ENCODE results near the gene CST5.

The CST5 gene

DNA sequence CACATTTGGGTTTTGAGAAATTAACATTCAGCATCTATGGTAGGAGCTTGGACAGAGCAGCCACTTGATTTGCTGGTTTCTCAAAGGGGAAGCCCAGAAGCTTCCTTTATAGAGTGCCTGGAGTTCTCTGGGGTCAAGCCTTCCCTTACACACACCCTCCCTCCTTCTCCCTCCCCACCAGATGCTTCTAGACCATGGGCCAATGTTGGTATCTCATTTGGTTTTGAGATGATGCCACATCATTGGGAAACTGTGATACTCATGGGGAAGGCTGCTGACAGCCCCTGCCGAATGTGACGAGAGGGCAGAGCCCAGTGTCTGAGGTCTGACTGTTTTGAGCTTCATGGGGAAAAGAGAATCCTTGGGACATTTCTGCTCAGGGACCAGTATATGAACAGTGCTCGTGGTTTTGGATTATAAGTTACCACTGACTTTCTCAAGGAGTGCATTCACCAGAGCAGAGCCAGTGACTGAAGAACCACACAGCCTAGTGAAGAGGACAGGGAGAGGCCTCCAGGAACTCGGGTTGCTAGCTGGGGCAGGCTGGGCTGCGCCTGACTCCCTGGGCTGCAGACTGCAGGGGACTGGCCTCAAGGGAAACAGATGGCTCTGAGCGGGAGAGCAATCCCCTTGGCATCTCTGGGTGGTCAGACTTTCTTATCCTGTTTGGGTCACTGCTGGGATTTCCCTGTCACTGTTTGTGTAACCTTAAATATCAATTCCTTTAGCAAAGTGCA is 46.4 kb upstream of the CST5 start (continued):
- TF ChIP-seq, protein P1, sequence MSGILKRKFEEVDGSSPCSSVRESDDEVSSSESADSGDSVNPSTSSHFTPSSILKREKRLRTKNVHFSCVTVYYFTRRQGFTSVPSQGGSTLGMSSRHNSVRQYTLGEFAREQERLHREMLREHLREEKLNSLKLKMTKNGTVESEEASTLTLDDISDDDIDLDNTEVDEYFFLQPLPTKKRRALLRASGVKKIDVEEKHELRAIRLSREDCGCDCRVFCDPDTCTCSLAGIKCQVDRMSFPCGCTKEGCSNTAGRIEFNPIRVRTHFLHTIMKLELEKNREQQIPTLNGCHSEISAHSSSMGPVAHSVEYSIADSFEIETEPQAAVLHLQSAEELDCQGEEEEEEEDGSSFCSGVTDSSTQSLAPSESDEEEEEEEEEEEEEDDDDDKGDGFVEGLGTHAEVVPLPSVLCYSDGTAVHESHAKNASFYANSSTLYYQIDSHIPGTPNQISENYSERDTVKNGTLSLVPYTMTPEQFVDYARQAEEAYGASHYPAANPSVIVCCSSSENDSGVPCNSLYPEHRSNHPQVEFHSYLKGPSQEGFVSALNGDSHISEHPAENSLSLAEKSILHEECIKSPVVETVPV (CRISPR knock-in tag; IDR thresholded peaks at IDR 0.05) = no peak
- TF ChIP-seq ZNF565 (CRISPR knock-in tag; conservative IDR thresholded peaks at IDR 0.05; ENCODE audit: low read depth) (no peak), BACH2 (CRISPR knock-in tag; IDR thresholded peaks at IDR 0.05; ENCODE audit: borderline replicate concordance) (no peak), TOX (CRISPR knock-in tag; IDR thresholded peaks at IDR 0.05; ENCODE audit: borderline replicate concordance) (no peak), ARNTL (CRISPR knock-in tag; IDR thresholded peaks at IDR 0.05; ENCODE audit: borderline replicate concordance, low read depth) (no peak), OSR1 (CRISPR knock-in tag; IDR thresholded peaks at IDR 0.05) (no peak), ZFP3 (CRISPR knock-in tag; IDR thresholded peaks at IDR 0.05) (no peak), RARB (CRISPR knock-in tag; IDR thresholded peaks at IDR 0.05) (no peak), PPARA (CRISPR knock-in tag; IDR thresholded peaks at IDR 0.05; ENCODE audit: borderline replicate concordance) (no peak)
- TF ChIP-seq, protein P2, sequence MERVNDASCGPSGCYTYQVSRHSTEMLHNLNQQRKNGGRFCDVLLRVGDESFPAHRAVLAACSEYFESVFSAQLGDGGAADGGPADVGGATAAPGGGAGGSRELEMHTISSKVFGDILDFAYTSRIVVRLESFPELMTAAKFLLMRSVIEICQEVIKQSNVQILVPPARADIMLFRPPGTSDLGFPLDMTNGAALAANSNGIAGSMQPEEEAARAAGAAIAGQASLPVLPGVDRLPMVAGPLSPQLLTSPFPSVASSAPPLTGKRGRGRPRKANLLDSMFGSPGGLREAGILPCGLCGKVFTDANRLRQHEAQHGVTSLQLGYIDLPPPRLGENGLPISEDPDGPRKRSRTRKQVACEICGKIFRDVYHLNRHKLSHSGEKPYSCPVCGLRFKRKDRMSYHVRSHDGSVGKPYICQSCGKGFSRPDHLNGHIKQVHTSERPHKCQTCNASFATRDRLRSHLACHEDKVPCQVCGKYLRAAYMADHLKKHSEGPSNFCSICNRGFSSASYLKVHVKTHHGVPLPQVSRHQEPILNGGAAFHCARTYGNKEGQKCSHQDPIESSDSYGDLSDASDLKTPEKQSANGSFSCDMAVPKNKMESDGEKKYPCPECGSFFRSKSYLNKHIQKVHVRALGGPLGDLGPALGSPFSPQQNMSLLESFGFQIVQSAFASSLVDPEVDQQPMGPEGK (CRISPR knock-in tag; IDR thresholded peaks at IDR 0.05; ENCODE audit: borderline replicate concordance) = no peak

DNA sequence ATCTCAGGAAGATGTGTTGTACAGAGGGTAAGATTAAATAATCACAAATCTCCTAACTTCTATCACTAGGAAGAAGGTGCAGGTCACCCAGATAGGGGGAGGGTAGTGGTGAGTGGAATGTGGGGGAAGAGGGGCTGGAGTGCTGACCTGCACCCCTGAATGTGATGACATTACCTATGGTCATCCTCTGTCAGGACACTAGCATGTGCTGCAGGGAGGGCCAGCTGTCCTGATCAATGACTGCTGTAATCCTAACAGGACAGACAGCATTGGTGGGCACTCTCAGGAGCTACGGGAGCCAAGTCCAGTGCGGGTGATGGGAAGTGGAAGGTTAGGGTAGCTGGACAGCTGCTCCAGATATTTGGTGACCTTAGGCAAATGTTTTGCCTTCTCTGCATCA is 45.2 kb upstream of the CST5 start:
- ATAC-seq = no peak
- TF ChIP-seq CSDC2 (CRISPR knock-in tag; IDR thresholded peaks at IDR 0.05) (no peak), ZNF70 (CRISPR knock-in tag; IDR thresholded peaks at IDR 0.05) (no peak), ESRRG (CRISPR knock-in tag; IDR thresholded peaks at IDR 0.05) (no peak), GLIS3 (CRISPR knock-in tag; IDR thresholded peaks at IDR 0.05) (no peak), RARB (CRISPR knock-in tag; IDR thresholded peaks at IDR 0.05) (no peak), PPARA (CRISPR knock-in tag; IDR thresholded peaks at IDR 0.05; ENCODE audit: borderline replicate concordance) (no peak), ZC3H10 (CRISPR knock-in tag; IDR thresholded peaks at IDR 0.05) (no peak), ISL1 (CRISPR knock-in tag; IDR thresholded peaks at IDR 0.05) (no peak), ZNF8 (CRISPR knock-in tag; IDR thresholded peaks at IDR 0.05) (no peak), OSR1 (CRISPR knock-in tag; IDR thresholded peaks at IDR 0.05) (no peak), TOX (CRISPR knock-in tag; IDR thresholded peaks at IDR 0.05; ENCODE audit: borderline replicate concordance) (no peak), ZFP3 (CRISPR knock-in tag; IDR thresholded peaks at IDR 0.05) (no peak), TCF4 (CRISPR knock-in tag; IDR thresholded peaks at IDR 0.05; ENCODE audit: borderline replicate concordance) (no peak), ZNF565 (CRISPR knock-in tag; conservative IDR thresholded peaks at IDR 0.05; ENCODE audit: low read depth) (no peak), SNAI2 (CRISPR knock-in tag; IDR thresholded peaks at IDR 0.05) (no peak)
- TF ChIP-seq, protein P3, sequence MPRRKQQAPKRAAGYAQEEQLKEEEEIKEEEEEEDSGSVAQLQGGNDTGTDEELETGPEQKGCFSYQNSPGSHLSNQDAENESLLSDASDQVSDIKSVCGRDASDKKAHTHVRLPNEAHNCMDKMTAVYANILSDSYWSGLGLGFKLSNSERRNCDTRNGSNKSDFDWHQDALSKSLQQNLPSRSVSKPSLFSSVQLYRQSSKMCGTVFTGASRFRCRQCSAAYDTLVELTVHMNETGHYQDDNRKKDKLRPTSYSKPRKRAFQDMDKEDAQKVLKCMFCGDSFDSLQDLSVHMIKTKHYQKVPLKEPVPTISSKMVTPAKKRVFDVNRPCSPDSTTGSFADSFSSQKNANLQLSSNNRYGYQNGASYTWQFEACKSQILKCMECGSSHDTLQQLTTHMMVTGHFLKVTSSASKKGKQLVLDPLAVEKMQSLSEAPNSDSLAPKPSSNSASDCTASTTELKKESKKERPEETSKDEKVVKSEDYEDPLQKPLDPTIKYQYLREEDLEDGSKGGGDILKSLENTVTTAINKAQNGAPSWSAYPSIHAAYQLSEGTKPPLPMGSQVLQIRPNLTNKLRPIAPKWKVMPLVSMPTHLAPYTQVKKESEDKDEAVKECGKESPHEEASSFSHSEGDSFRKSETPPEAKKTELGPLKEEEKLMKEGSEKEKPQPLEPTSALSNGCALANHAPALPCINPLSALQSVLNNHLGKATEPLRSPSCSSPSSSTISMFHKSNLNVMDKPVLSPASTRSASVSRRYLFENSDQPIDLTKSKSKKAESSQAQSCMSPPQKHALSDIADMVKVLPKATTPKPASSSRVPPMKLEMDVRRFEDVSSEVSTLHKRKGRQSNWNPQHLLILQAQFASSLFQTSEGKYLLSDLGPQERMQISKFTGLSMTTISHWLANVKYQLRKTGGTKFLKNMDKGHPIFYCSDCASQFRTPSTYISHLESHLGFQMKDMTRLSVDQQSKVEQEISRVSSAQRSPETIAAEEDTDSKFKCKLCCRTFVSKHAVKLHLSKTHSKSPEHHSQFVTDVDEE (CRISPR knock-in tag; IDR thresholded peaks at IDR 0.05) = no peak
- TF ChIP-seq, protein P2 (CRISPR knock-in tag; IDR thresholded peaks at IDR 0.05; ENCODE audit: borderline replicate concordance) = no peak
- TF ChIP-seq, protein P1 (CRISPR knock-in tag; IDR thresholded peaks at IDR 0.05) = no peak

Data from SK-N-SH treated with all-trans-retinoic acid at 6 μM for 48 hours (cell line).